H1 (cell line): ENCODE results near the gene GSE1.

ENCODE experiments used
- EP300 ChIP-seq, 2 experiments: IDR thresholded peaks; 1 replicate in 1 of 2; 2 replicates in 1 of 2; pipeline ENCODE4 v1.6.1; 2011 to 2012; ENCODE audit warnings: low read depth in 2 of 2, low read length in 2 of 2, mild to moderate bottlenecking in 2 of 2, borderline replicate concordance in 1 of 2, inconsistent platforms in 1 of 2, moderate library complexity in 1 of 2
- GABPA ChIP-seq: IDR thresholded peaks from 2 replicates; pipeline ENCODE4 v1.6.1; 2011; ENCODE audit warnings: mild to moderate bottlenecking, low read length, moderate library complexity, borderline replicate concordance; ENCODE audit not compliant: insufficient read depth
- MAFK ChIP-seq: IDR thresholded peaks from 2 replicates; pipeline ENCODE4 v1.6.1; 2012; ENCODE audit warnings: low read depth, mild to moderate bottlenecking, improper control_type of control experiment, low read length
- POLR2A ChIP-seq, 2 experiments: IDR thresholded peaks; 1 replicate in 1 of 2; 2 replicates in 1 of 2; pipeline ENCODE4 v1.6.1; 2011; ENCODE audit warnings: low read depth in 2 of 2, low read length in 2 of 2, mild to moderate bottlenecking in 2 of 2; ENCODE audit errors: control extremely low read depth in 1 of 2
- SRF ChIP-seq: IDR thresholded peaks from 2 replicates; pipeline ENCODE4 v1.6.1; 2011; ENCODE audit warnings: mild to moderate bottlenecking, low read depth, low read length, moderate library complexity
- TEAD4 ChIP-seq: IDR thresholded peaks from 2 replicates; pipeline ENCODE4 v1.6.1; 2012; ENCODE audit warnings: low read depth, low read length, inconsistent platforms, mixed read lengths
- TF ChIP-seq, protein P1 (sequence below): IDR thresholded peaks from 2 replicates; pipeline ENCODE4 v1.6.1; 2012; ENCODE audit warnings: inconsistent platforms
- TF ChIP-seq, protein P2 (sequence below): IDR thresholded peaks from 2 replicates; pipeline ENCODE4 v1.6.1; 2011; ENCODE audit warnings: low read length, improper control_type of control experiment

DNA sequence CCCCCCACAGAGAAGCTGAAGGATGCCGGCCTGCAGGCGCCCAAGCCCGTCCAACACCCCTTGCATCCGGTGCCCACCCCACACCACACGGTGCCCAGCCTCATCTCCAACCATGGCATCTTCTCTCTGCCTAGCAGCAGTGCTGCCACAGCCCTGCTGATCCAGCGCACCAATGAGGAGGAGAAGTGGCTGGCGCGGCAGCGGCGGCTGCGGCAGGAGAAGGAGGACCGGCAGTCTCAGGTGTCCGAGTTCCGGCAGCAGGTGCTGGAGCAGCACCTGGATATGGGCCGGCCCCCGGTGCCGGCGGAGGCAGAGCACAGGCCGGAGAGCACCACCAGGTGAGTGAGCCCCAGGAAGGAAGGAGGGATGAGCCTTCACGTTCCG, 44.1 kb downstream of the GSE1 start:
- TF ChIP-seq GABPA (no peak), EP300 (IDR thresholded peaks at IDR 0.05; ENCODE audit: borderline replicate concordance in 1 of 2, low read depth in 2 of 2, low read length in 2 of 2) (no peak), POLR2A (IDR thresholded peaks at IDR 0.05; ENCODE audit: control extremely low read depth in 1 of 2, low read depth in 2 of 2, low read length in 2 of 2) (no peak), MAFK (no peak), SRF (no peak), TEAD4 (no peak)
- TF ChIP-seq, protein P1, sequence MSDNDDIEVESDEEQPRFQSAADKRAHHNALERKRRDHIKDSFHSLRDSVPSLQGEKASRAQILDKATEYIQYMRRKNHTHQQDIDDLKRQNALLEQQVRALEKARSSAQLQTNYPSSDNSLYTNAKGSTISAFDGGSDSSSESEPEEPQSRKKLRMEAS: no peak
- TF ChIP-seq, protein P2, sequence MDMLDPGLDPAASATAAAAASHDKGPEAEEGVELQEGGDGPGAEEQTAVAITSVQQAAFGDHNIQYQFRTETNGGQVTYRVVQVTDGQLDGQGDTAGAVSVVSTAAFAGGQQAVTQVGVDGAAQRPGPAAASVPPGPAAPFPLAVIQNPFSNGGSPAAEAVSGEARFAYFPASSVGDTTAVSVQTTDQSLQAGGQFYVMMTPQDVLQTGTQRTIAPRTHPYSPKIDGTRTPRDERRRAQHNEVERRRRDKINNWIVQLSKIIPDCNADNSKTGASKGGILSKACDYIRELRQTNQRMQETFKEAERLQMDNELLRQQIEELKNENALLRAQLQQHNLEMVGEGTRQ: no peak
